PFSK-1 (cell line): ENCODE measurements around the gene ANKRD13D.

Source experiments
- POLR2AphosphoS5 ChIP-seq: IDR thresholded peaks from 2 replicates; pipeline ENCODE4 v1.6.1; 2012; ENCODE audit warnings: low read depth, mild to moderate bottlenecking, control low read depth, low read length, moderate library complexity
- REST ChIP-seq, 2 experiments: IDR thresholded peaks; 2 replicates each; pipeline versions ENCODE4 v1.6.1 to v1.8.0; 2011 to 2012; ENCODE audit warnings: low read depth in 2 of 2, low read length in 2 of 2, control low read depth in 1 of 2, inconsistent platforms in 1 of 2, mild to moderate bottlenecking in 1 of 2, moderate library complexity in 1 of 2; ENCODE audit not compliant: insufficient read depth in 1 of 2
- SIN3A ChIP-seq: IDR thresholded peaks from 2 replicates; pipeline ENCODE4 v1.6.1; 2012; ENCODE audit warnings: mild to moderate bottlenecking, low read length, moderate library complexity, borderline replicate concordance; ENCODE audit not compliant: insufficient read depth
- TAF1 ChIP-seq: IDR thresholded peaks from 2 replicates; pipeline ENCODE4 v1.6.1; 2012; ENCODE audit warnings: low read length, control low read depth, borderline replicate concordance; ENCODE audit not compliant: insufficient read depth

- TF ChIP-seq POLR2AphosphoS5 = no peak
- no peak for TF ChIP-seq SIN3A
- TF ChIP-seq TAF1 = no peak
- TF ChIP-seq REST (IDR thresholded peaks at IDR 0.05; ENCODE audit: insufficient read depth in 1 of 2, low read depth in 2 of 2, low read length in 2 of 2) = no peak
Measured at GRCh38 chr11:67349036-67349435, 59.9 kb downstream of the ANKRD13D start.
